Skeletal muscle tissue (tissue), 4 donors: Measurements from ENCODE around the gene XIAP. TPM values are rescaled to one million over a fixed set of nuclear protein-coding genes. Genes with fewer than 3 reads are reported as not detected.
"Not testable (repeated sequence)": the region's sequence is repeated elsewhere in the genome, so short reads cannot be mapped to it uniquely, and the experiment has no call there.

ENCODE experiments used
- H3K27ac ChIP-seq: one replicate; pipeline ENCODE4 v1.7.0; 2013; ENCODE audit warnings: mild to moderate bottlenecking, low read depth, low read length, inconsistent platforms
- H3K27me3 ChIP-seq, 3 donors: one replicate each; pipeline ENCODE4 v1.7.0; 2013; ENCODE audit warnings: low read length in 3 of 3; ENCODE audit not compliant: control insufficient read depth in 3 of 3, insufficient read depth in 3 of 3
- H3K36me3 ChIP-seq, 3 donors: one replicate each; pipeline ENCODE4 v1.7.0; 2013; ENCODE audit warnings: low read length in 3 of 3; ENCODE audit not compliant: control insufficient read depth in 3 of 3, insufficient read depth in 3 of 3
- H3K4me1 ChIP-seq, 3 donors: one replicate each; pipeline ENCODE4 v1.7.0; 2013; ENCODE audit warnings: low read length in 3 of 3, mild to moderate bottlenecking in 3 of 3; ENCODE audit not compliant: control insufficient read depth in 3 of 3, insufficient read depth in 3 of 3
- H3K4me3 ChIP-seq, 3 donors: one replicate each; pipeline ENCODE4 v1.7.0; 2013; ENCODE audit warnings: low read length in 3 of 3
- H3K9ac ChIP-seq, 3 donors: one replicate each; pipeline ENCODE4 v1.7.0; 2013; ENCODE audit warnings: low read length in 3 of 3, mild to moderate bottlenecking in 3 of 3, moderate library complexity in 2 of 3, low read depth in 1 of 3
- H3K9me3 ChIP-seq, 3 donors: one replicate each; pipeline ENCODE4 v1.7.0; 2013; ENCODE audit warnings: low read length in 3 of 3; ENCODE audit not compliant: control insufficient read depth in 3 of 3
- total RNA-seq: library from RNA; depleted of rRNA; stranded (reverse); fragments of >200 nt; gene quantifications from one replicate; pipeline ENCODE4 v1.2.3, GENCODE V29; 2014
- donor health status: Osteomylitis.

Gene XIAP
- total RNA-seq, 1 donor from 2014 or later = 35.0 TPM

- not testable (repeated sequence) for H3K9me3 ChIP-seq, H3K27me3 ChIP-seq, H3K27ac ChIP-seq, H3K4me1 ChIP-seq, H3K9ac ChIP-seq, H3K36me3 ChIP-seq, H3K4me3 ChIP-seq
These were observed 72.2 kb downstream of the XIAP start for GRCh38 chrX:123932055-123932454.

DNA sequence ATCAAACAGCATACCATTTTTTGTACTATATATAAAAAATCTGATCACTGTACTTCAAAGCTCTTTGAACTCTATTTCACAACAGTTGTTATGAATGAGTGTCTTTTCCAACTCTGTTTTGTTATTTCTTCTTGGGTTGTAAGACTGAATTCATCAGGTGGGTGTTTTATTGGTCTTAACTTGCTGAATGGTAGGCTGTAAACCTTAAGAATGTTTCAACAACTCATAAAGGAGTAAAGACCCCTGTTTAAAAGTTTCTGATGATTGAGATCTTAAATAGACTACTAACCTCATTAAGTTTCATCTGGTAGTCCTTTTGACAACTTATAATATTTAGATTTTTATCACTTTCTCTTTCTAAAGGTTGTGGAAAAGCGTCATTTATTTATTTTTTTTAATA lies 83.2 kb downstream of the XIAP start:
- no peak overlapping the region for H3K27ac ChIP-seq
- no peaks in the 10 kb centered on the region for H3K36me3 ChIP-seq
- H3K27me3 ChIP-seq = no peaks in the 10 kb centered on the region
- no peak overlapping the region for H3K9ac ChIP-seq
- no peaks in the 10 kb centered on the region for H3K4me1 ChIP-seq
- no peak overlapping the region for H3K4me3 ChIP-seq
- H3K9me3 ChIP-seq = no peaks in the 10 kb centered on the region

- Histone ChIP-seq H3K9ac (no peak overlapping the region), H3K9me3 (no peaks in the 10 kb centered on the region), H3K27ac (no peak overlapping the region), H3K4me1 (no peaks in the 10 kb centered on the region), H3K36me3 (no peaks in the 10 kb centered on the region), H3K4me3 (no peak overlapping the region), H3K27me3 (no peaks in the 10 kb centered on the region)
These were observed 83.6 kb downstream of the XIAP start for GRCh38 chrX:123943488-123943887.

DNA sequence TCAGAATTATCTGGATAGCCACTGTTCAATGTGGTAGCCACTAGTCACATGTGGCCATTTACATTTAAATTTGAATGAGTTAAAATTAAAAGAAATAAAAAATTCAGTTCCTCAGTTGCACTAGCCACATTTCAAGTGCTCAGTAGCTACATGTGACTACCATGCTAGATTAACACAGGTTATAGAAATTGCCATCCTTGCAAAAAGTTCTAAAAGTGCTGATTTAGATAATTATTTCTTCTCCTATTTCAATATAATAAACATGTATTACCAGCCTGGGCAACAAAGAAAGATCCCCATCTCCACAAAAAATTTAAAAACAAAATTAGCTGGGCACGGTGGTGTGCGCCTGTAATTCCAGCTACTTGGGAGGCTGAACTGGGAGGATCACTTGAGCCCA lies 90.0 kb downstream of the XIAP start:
- H3K36me3 ChIP-seq = no peaks in the 10 kb centered on the region
- H3K9me3 ChIP-seq = no peaks in the 10 kb centered on the region
- H3K4me3 ChIP-seq = no peak overlapping the region
- no peaks in the 10 kb centered on the region for H3K27me3 ChIP-seq
- H3K9ac ChIP-seq = no peak overlapping the region
- no peak overlapping the region for H3K27ac ChIP-seq
- H3K4me1 ChIP-seq = no peaks in the 10 kb centered on the region

DNA sequence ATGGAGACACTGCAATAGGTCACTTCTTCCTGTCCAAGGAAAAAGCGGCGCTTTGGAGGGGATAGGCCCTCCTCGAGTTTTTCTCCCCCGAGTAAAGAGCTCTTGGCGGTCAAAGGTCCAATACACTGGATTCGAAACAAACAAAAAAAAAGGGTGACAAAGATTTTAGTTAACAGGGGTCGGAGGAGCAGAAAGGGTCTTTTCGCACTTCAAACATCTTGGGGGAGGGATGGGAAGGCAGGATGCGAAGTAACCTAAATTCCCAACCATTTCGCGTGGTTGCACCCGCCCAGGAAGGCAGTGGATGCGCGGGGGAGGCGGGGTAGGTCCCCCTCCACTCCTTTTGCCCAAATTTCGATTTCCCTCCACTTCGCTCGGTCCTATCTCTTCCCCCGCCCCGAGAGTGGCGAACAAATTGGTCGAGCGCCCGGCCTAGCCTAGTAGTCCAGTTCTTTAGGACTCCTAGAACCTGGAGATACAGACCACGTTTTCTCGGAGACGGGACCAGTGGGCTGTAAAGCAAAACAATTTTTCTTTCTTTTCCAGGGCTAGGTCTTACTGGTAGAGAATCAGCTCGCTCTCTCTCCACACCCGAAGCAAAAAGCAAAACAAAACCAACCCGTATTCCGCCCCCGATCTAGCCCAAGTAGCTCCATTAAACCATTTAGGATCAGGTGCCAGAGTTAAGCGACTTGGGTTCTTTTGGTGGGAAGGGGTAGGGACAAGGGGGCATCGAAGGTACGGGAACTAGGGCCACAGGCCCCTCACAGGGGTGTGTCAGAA lies 99.6 kb downstream of the XIAP start:
- peaks cover 0 to 3% (median 0%) of the 10 kb centered on the region in 3 donors for H3K4me1 ChIP-seq
- H3K9me3 ChIP-seq = no peaks in the 10 kb centered on the region
- no peaks in the 10 kb centered on the region for H3K27me3 ChIP-seq
- peak overlapping the region; percentile 82 to 93 (median 91) for H3K9ac ChIP-seq
- peak overlapping the region; percentile 97 for H3K27ac ChIP-seq
- H3K4me3 ChIP-seq = peak overlapping the region; percentile 69 to 84 (median 81)
- H3K36me3 ChIP-seq = no peaks in the 10 kb centered on the region

- Histone ChIP-seq H3K4me1 (peaks cover 0 to 3% (median 0%) of the 10 kb centered on the region in 3 donors), H3K9me3 (no peaks in the 10 kb centered on the region), H3K27ac (peak overlapping the region; percentile 99)
These were observed 101.1 kb downstream of the XIAP start for GRCh38 chrX:123960956-123961267.

GRCh38 chrX:123961268-123962005 lies 101.6 kb downstream of the XIAP start, which contains the start of gene STAG2:
STAG2 (plus strand) TSS chrX:123961706; CDS start chrX:124022628, 60,922 bp downstream.
- Histone ChIP-seq H3K36me3 (no peaks in the 10 kb centered on the region), H3K4me1 (peaks cover 0 to 3% (median 0%) of the 10 kb centered on the region in 3 donors), H3K9me3 (no peaks in the 10 kb centered on the region), H3K27ac (peak within 1 kb of the TSS; percentile 99), H3K27me3 (no peaks in the 10 kb centered on the region), H3K4me3 (peak within 1 kb of the TSS; percentile 76 to 87 (median 83)), H3K9ac (peak within 1 kb of the TSS; percentile 95 to 97 (median 97))

More at GRCh38 chrX:123960956-123961267, 101.1 kb downstream of the XIAP start:
- Histone ChIP-seq H3K27me3 (no peaks in the 10 kb centered on the region), H3K36me3 (no peaks in the 10 kb centered on the region), H3K9ac (peak overlapping the region; percentile 95 to 97 (median 97)), H3K4me3 (peak overlapping the region; percentile 76 to 83 (median 81))

DNA sequence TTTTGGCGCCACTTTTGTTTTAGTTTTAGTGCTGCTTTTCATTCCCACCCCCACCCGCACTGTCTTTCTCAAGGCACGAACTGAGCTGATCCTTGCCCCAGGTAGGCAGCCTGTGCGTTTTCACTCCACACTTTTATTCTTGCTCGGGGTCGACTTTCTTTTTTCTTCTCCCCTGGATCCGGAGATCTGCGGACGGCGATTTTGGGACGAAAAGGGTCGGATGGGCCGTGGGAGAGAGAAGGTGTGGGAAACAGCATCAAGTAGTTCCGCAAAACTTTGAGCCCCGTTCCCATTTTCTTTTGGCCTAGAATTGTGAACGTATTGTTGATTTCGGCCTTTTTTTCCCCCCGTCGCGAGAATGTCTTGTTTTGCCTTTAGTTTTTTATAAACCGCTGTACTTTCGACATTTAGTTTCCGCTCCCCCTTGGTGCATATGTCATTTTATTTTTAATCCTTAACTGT lies 102.2 kb downstream of the XIAP start:
- H3K36me3 ChIP-seq = no peaks in the 10 kb centered on the region
- H3K27ac ChIP-seq = peak overlapping the region; percentile 99
- no peaks in the 10 kb centered on the region for H3K9me3 ChIP-seq
- peak overlapping the region; percentile 66 to 87 (median 78) for H3K4me3 ChIP-seq
- peak overlapping the region; percentile 82 to 93 (median 91) for H3K9ac ChIP-seq
- no peaks in the 10 kb centered on the region for H3K27me3 ChIP-seq
- peaks cover 0 to 3% (median 0%) of the 10 kb centered on the region in 3 donors for H3K4me1 ChIP-seq

DNA sequence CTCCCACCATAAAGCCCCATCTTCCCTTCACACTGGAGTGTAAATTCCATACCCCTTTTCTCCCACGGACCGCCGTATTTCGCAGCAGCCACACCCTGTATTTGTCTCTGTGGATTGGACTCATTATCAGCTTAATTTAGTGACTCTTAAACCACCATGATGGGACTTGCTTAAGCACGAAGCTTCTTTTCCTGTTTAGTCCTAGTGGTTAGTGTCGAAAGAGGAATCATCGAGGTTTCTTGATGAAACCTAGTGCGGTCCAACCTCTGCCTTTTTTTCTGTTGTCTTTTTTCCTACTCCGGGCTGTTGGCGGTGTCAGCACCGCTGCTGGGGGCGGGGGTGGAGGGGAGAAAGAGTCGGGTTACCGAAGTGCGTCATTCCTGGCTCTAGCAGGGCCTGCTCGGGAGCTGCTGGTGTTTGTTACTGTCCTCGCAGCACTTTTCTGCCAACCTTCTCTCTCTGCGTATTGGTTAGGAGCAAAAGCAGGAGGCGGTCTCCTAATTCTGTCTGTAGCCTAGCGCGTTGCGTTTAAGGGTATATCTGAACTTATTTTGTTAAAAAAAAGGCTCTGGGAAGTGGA lies 103.0 kb downstream of the XIAP start:
- Histone ChIP-seq H3K9me3 (no peaks in the 10 kb centered on the region), H3K27me3 (no peaks in the 10 kb centered on the region), H3K4me1 (peaks cover 0 to 3% (median 0%) of the 10 kb centered on the region in 3 donors), H3K4me3 (peak overlapping the region; percentile 66 to 87 (median 78)), H3K9ac (peak overlapping the region; percentile 82 to 93 (median 91)), H3K36me3 (no peaks in the 10 kb centered on the region), H3K27ac (peak overlapping the region; percentile 99)
